GM23248 (cell line): ENCODE measurements around the gene GBE1. TPM values are rescaled to one million over a fixed set of nuclear protein-coding genes. Genes with fewer than 3 reads are reported as not detected.

Experiments used
- DNase-seq: peaks from one replicate; pipeline ENCODE4 v3.0.0-alpha.2; 2015
- H2AFZ ChIP-seq: fragments of 200-600 bp; sonication (generic); 2 replicates; pipeline ENCODE4 v1.6.1; 2016; ENCODE audit warnings: antibody characterized with exemption
- H3F3A ChIP-seq: fragments of 200-600 bp; sonication (generic); 2 replicates; pipeline ENCODE4 v1.6.1; 2016; ENCODE audit warnings: mild to moderate bottlenecking, antibody characterized with exemption, mixed run types; ENCODE audit not compliant: insufficient read depth
- H3K27ac ChIP-seq: fragments of 200-600 bp; sonication (generic); 2 replicates; pipeline ENCODE4 v1.5.1; 2016; ENCODE audit warnings: mild to moderate bottlenecking
- H3K27me3 ChIP-seq: fragments of 200-600 bp; sonication (generic); replicated peaks from 2 replicates; pipeline ENCODE4 v1.6.1; 2016; ENCODE audit warnings: mild to moderate bottlenecking; ENCODE audit not compliant: insufficient read depth
- H3K36me3 ChIP-seq: fragments of 200-600 bp; sonication (generic); 2 replicates; pipeline ENCODE4 v1.6.1; 2016; ENCODE audit warnings: low read depth, mild to moderate bottlenecking
- H3K4me1 ChIP-seq: fragments of 200-600 bp; sonication (generic); 2 replicates; pipeline ENCODE4 v1.6.1; 2016; ENCODE audit warnings: mild to moderate bottlenecking; ENCODE audit not compliant: insufficient read depth
- H3K4me2 ChIP-seq: fragments of 200-600 bp; sonication (generic); one replicate; pipeline ENCODE4 v1.6.1; 2016; ENCODE audit warnings: mild to moderate bottlenecking; ENCODE audit not compliant: unreplicated experiment
- H3K4me3 ChIP-seq: fragments of 200-600 bp; sonication (generic); 2 replicates; pipeline ENCODE4 v1.5.1; 2016; ENCODE audit warnings: mild to moderate bottlenecking
- H3K79me2 ChIP-seq: fragments of 200-600 bp; sonication (generic); 2 replicates; pipeline ENCODE4 v1.6.1; 2016; ENCODE audit warnings: mild to moderate bottlenecking; ENCODE audit not compliant: insufficient read depth
- H3K9ac ChIP-seq: fragments of 200-600 bp; sonication (generic); 2 replicates; pipeline ENCODE4 v1.6.1; 2016; ENCODE audit warnings: mild to moderate bottlenecking
- H3K9me2 ChIP-seq: fragments of 200-600 bp; sonication (generic); 2 replicates; pipeline ENCODE4 v1.6.1; 2016; ENCODE audit warnings: mixed run types, mild to moderate bottlenecking, moderate library complexity; ENCODE audit not compliant: insufficient read depth
- H3K9me3 ChIP-seq: fragments of 200-600 bp; sonication (generic); one replicate; pipeline ENCODE4 v1.6.1; 2017; ENCODE audit warnings: low read depth
- H4K20me1 ChIP-seq: fragments of 200-600 bp; sonication (generic); 2 replicates; pipeline ENCODE4 v1.6.0; 2016; ENCODE audit not compliant: insufficient read depth
- EZH2 ChIP-seq: fragments of 200-600 bp; sonication (generic); IDR thresholded peaks from 2 replicates; pipeline ENCODE4 v1.6.1; 2018; ENCODE audit warnings: antibody characterized with exemption, mild to moderate bottlenecking; ENCODE audit not compliant: insufficient read depth, poor library complexity, severe bottlenecking
- EZH2phosphoT487 ChIP-seq: fragments of 200-600 bp; sonication (generic); IDR thresholded peaks from 2 replicates; pipeline ENCODE4 v1.6.1; 2018; ENCODE audit warnings: antibody characterized with exemption, moderate library complexity, mild to moderate bottlenecking, low read depth; ENCODE audit not compliant: insufficient read depth
- WGBS, 2 experiments: methylation state at CpG; one replicate each; pipeline ENCODE4 v1.1.6; 2015 to 2017; ENCODE audit warnings: low lambda C conversion rate in 2 of 2, low coverage in 1 of 2; ENCODE audit errors: missing lambda C conversion rate in 2 of 2; 5-methylcytosine and 5-hydroxymethylcytosine counted together
- in situ Hi-C: fragments of 300-500 bp; cut with MboI; formaldehyde crosslinking; loops from 2 replicates; pipeline ENCODE4 v1.15.0; 2020
- polyA plus RNA-seq: library from polyadenylated mRNA; unstranded; fragments of >200 nt; fragmentation: Nextera tagmentation; extraction: Ambion mirVana; gene quantifications from 2 replicates; pipeline ENCODE4 v1.2.1, GENCODE V29; 2016
- total RNA-seq: library from RNA; depleted of rRNA; stranded (reverse); fragments of >200 nt; shearing (Covaris generic); gene quantifications from 2 replicates; pipeline ENCODE4 v1.2.3, GENCODE V29; 2014; rRNA removed

Gene GBE1
- 164 and 166 TPM in 2 replicates for total RNA-seq
- polyA plus RNA-seq: 130 and 135 TPM in 2 replicates

DNA sequence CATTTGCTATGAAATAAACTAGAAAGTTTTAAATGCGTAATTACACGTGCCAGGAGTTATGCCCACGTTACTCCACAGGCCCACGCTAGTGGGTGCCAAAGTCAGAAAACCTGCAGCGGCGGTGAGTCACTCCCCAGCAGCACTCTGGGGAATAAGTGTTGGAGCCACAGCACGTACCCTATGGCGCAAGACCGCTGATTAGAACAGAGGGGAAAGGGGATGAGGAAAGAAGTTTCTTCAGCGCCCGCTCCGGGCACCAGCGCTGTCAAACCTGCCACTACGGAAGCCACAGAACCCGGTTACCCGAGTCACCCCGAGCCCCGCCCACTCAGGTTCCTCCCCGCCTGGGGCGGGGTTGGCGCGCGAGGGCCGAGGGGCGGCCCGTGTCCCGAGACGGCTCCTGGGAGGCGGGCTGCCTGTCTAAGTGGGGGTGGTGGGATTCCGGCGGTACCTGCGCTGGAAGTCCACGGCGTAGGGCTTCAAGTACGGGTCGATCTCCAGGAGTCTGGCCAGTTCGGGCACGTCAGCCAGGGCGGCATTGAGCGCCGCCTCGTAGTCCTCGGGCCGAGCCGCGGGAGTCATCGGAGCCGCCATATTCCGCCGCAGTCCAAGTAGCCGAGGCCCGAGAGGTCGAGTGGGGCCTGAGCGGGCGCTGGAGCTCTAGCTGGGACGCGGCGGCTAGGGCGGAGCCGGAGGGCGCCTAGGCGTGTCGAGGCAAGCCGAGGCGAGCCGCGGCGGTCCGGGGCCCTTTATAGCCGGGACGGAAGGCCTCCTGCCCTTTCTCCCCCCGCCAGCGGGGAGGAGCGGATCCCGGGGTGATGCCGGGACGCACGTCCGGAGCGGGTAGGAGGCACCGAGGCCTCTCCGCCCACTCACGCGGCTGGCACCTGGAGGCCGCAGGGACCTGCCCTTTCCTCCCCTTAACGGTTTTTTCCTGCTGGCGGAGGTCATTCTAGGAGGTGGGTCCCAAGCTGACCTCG lies at the start of gene GBE1:
Gene GBE1, minus strand, starts transcription at position 722 of the 980 bp plus-strand sequence. Its CDS starts 128 bp downstream, at position 594.
- H3F3A ChIP-seq: peaks cover 63% of the 10 kb centered on the region
- H3K27ac ChIP-seq: peak within 1 kb of the TSS; percentile 99
- H3K36me3 ChIP-seq: peaks cover 13% of the 10 kb centered on the region
- peak within 1 kb of the TSS; percentile 95 for H3K4me2 ChIP-seq
- no peaks in the 10 kb centered on the region for H3K27me3 ChIP-seq
- no peaks in the 10 kb centered on the region for H4K20me1 ChIP-seq
- peak within 1 kb of the TSS; percentile 95 for H3K9ac ChIP-seq
- WGBS, 2 experiments: 0 to 1% methylated on average over 60 to 79 of the region's 88 CpGs
- peak within 1 kb of the TSS; percentile 96 for H3K4me3 ChIP-seq
- H3K9me3 ChIP-seq: no peaks in the 10 kb centered on the region
- in situ Hi-C loops: no loop called here
- peaks cover 55% of the 10 kb centered on the region for H3K4me1 ChIP-seq
- H3K79me2 ChIP-seq: peaks cover 45% of the 10 kb centered on the region
- H2AFZ ChIP-seq: peak within 1 kb of the TSS; percentile 81
- TF ChIP-seq EZH2phosphoT487: no peak
- TF ChIP-seq EZH2: no peak
- H3K9me2 ChIP-seq: no peaks in the 10 kb centered on the region
- DNase-seq: peak; percentile 98

DNA sequence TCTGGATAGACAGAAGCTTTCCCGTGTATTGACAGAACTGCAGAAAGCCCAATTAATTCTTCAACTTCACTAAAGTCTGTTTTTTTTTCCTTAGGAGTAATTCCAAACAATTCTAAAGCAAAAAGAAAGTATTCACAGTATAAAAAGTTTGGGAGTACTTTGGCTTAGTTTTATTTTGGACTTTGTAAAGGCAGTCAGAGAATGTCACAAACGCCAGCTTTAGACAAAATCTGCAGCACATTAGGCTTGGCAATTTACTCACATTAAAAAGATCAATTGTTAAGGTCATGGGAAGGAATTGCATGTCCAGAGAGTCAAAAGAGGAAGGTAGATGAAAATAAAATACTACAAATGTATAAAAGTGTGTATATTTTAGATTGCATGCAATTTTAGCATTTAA lies 47.5 kb upstream of the GBE1 start:
- no peaks in the 10 kb centered on the region for H3K4me1 ChIP-seq
- no peak for DNase-seq
- no peaks in the 10 kb centered on the region for H4K20me1 ChIP-seq
- in situ Hi-C loops: no loop called here
- H3K27me3 ChIP-seq: no peaks in the 10 kb centered on the region
- H3K79me2 ChIP-seq: no peaks in the 10 kb centered on the region
- H3K4me3 ChIP-seq: no peak overlapping the region
- no peaks in the 10 kb centered on the region for H3K9me3 ChIP-seq
- H3K4me2 ChIP-seq: no peak overlapping the region
- no peak overlapping the region for H2AFZ ChIP-seq
- 35 to 47% methylated on average over 2 of the region's 2 CpGs for WGBS, 2 experiments
- H3K27ac ChIP-seq: no peak overlapping the region
- no peak overlapping the region for H3K9ac ChIP-seq
- H3K36me3 ChIP-seq: no peaks in the 10 kb centered on the region
- no peaks in the 10 kb centered on the region for H3F3A ChIP-seq
- H3K9me2 ChIP-seq: no peaks in the 10 kb centered on the region
- no peak for TF ChIP-seq EZH2
- no peak for TF ChIP-seq EZH2phosphoT487

DNA sequence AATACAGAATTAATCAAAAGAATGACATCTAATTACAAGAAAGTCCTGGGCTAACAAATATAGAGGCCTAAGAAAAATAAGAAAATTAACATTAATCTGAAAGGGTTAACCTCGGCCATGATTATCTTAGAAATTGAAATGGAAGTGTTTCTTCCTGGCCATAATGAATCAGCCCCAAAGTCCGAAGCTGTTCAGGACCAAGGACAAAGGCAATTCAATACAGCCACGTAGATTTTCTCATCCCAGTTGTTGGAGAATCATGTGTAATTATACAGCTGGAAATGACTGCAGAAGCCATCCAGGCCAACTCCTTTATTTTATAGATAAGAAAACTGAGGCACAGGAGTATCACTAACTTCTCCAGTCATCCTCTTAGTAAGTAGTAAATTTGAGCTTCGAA lies 38.0 kb upstream of the GBE1 start:
- no peaks in the 10 kb centered on the region for H3K79me2 ChIP-seq
- no peaks in the 10 kb centered on the region for H3K27me3 ChIP-seq
- H3F3A ChIP-seq: no peaks in the 10 kb centered on the region
- H3K4me2 ChIP-seq: no peak overlapping the region
- H3K4me1 ChIP-seq: no peaks in the 10 kb centered on the region
- no peak overlapping the region for H3K9ac ChIP-seq
- peak; percentile 25 for DNase-seq
- H3K9me3 ChIP-seq: no peaks in the 10 kb centered on the region
- no peaks in the 10 kb centered on the region for H3K9me2 ChIP-seq
- H3K4me3 ChIP-seq: no peak overlapping the region
- TF ChIP-seq EZH2 (no peak), EZH2phosphoT487 (no peak)
- no peaks in the 10 kb centered on the region for H3K36me3 ChIP-seq
- WGBS, 2 experiments: 27 to 32% methylated on average over 4 of the region's 4 CpGs
- H2AFZ ChIP-seq: no peak overlapping the region
- H4K20me1 ChIP-seq: no peaks in the 10 kb centered on the region
- in situ Hi-C loops: no loop called here
- no peak overlapping the region for H3K27ac ChIP-seq

DNA sequence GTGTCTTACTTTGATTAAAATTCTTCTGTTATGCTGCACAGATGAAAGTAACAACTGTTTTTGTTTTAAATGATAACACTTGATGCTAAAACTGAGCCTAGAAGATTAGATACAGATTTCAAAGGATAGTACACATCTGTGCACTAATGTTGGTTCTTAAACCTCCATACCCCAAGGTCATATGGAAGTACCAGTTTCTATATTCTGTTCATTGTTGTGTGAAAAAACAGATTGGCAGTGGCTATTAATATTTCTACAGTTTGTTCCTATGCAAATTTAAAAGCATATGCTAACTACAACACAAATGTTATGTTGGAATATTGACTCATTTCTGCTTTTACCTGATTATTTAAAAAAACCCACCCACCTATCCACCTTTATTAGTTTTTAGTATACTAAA lies 32.0 kb upstream of the GBE1 start:
- no peaks in the 10 kb centered on the region for H3K9me3 ChIP-seq
- in situ Hi-C loops: no loop called here

More for the DNA sequence above, 32.0 kb upstream of the GBE1 start:
- Histone ChIP-seq H2AFZ (no peak overlapping the region), H3K36me3 (no peaks in the 10 kb centered on the region), H3K4me1 (no peaks in the 10 kb centered on the region), H3K9me2 (no peaks in the 10 kb centered on the region), H4K20me1 (no peaks in the 10 kb centered on the region), H3K4me2 (no peak overlapping the region), H3K79me2 (no peaks in the 10 kb centered on the region), H3K4me3 (no peak overlapping the region), H3F3A (no peaks in the 10 kb centered on the region), H3K27ac (no peak overlapping the region), H3K27me3 (no peaks in the 10 kb centered on the region), H3K9ac (no peak overlapping the region)
- no peak for DNase-seq
- no peak for TF ChIP-seq EZH2
- no peak for TF ChIP-seq EZH2phosphoT487
